ENCODE data around the gene VRK3.

The VRK3 gene

DNA sequence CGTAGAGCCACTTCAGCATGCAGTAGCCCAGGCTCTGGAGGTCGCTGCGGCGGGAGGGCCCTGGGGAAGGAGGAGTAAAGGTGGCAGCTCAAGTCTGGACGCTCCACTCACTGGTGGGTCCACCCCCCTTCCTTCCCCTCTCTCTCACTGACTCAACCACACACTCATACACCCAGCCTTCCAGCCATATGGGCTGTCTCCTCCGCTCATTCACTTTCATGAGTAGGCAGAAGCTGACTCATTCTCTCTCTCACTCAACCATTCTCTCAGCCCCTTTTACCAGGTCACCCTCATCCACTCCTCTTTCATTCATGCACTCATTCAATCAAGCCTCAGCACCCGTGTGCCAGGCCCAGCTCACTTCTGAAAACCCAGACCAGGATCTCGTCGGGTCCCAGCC is 36.7 kb downstream of the VRK3 start:
- TF ChIP-seq ZNF274 (IDR thresholded peaks at IDR 0.05; ENCODE audit: low read depth, low read length): no peak

DNA sequence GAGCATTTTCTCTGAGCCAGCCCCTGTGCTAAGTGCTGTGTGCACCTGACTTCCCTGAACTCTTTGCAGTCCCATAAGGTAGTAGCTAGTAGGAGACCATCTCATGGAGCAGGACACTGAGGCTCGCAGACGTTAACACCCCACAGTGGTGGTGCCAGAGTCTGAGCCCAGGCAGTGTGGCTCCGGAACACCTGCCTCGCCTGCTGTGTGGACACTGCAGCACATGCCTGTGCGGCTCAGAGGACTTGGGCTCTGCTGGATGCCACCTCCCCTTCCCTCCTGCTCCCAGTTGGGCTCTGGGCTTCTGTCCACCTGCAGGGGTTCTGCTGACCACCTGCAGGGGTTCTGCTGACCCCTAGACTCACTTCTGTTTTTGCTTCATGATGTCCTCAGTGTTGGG is 37.2 kb downstream of the VRK3 start:
- no peak for TF ChIP-seq ZNF274 (IDR thresholded peaks at IDR 0.05; ENCODE audit: low read depth, low read length)
- no peak overlapping the region for H3K4me3 ChIP-seq (ENCODE audit: low read length)

More for the DNA sequence above, 36.7 kb downstream of the VRK3 start:
- H3K4me3 ChIP-seq (ENCODE audit: low read length): no peak overlapping the region

DNA sequence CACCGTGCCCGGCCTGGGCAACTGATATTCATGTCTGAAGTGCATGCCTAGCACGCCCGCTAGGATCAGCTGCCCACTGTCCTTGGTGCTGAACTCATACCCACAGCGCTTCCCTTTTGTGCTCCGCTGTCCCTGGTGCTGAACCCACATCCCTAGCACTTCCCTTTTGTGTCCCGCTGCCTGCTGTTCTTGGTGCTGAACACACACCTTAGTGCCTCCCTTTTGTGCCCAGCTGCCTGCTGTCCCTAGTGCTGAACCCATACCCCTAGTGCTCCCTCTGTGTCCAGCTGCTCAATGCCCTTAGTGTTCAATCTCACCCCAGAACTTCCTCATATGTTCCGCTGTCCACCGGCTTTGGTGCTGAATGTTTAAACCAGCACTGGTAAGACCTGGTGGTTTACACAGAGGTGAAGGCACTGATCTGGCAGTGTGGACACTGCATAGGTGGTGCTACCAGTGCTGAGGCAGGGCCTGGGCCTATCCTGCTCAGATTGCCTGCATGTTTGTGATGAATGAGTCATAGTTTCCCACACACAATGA is 37.9 kb downstream of the VRK3 start:
- TF ChIP-seq ZNF274 (IDR thresholded peaks at IDR 0.05; ENCODE audit: low read depth, low read length): no peak
- H3K4me3 ChIP-seq (ENCODE audit: low read length): no peak overlapping the region

DNA sequence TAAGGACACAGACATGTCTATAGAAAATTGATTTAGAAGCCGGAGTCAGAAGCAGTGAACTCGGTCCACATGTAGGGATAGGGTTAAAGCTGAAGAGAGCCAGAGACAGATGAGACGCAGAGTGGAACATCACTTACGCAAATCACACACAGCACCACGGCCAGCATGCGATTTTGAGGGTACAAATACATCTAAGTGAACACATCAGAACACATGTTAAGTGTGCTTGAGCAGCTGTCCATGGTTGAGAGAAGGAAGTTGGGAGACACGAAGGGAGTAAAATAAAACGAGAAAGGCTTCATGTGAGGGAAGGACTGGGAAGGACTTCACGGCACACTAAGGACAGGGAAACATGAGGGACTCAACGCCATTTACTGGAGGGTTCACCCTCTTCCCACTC is 38.8 kb downstream of the VRK3 start:
- TF ChIP-seq ZNF274 (IDR thresholded peaks at IDR 0.05; ENCODE audit: low read depth, low read length): no peak

DNA sequence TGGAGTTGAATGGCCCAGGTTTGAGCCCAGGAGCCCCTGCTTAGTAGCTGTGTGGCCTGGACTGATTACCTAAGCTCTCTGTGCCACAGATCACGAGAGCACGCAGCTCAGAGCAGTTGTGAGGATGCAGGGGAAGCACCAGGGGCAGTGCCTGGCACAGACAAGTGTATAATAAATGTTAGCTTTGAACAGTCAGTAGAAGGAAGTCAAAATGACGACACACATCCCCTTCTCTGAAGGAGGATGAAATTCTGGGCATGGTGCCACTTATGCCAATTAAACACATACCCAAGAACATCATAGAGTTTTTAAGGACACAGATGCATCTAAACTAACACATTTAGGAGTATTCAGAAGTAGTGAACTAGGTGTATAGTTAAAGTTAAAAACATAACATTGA is 39.3 kb downstream of the VRK3 start:
- no peak overlapping the region for H3K4me3 ChIP-seq (ENCODE audit: low read length)
- TF ChIP-seq ZNF274 (IDR thresholded peaks at IDR 0.05; ENCODE audit: low read depth, low read length): no peak

More for the DNA sequence above, 38.8 kb downstream of the VRK3 start:
- no peak overlapping the region for H3K4me3 ChIP-seq (ENCODE audit: low read length)

DNA sequence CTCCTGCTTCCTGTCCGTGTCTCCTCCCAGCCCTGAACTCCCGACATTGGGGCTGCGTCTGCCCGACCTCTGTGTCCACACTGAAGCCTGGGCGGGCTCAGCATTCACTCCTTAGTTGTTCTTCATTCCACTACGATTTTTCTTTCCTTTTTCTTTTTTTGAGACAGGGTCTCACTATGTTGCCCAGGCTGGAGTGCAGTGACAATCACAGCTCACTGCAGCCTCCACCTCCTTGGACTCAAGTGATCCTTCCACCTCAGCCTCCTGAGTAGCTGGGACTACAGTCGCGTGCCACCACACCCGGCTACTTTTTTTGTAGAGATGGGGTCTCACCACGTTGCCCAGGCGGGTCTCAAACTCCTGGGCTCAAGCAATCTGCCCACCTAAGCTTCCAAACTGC is 40.7 kb downstream of the VRK3 start:
- no peak overlapping the region for H3K4me3 ChIP-seq (ENCODE audit: low read length)
- TF ChIP-seq ZNF274 (IDR thresholded peaks at IDR 0.05; ENCODE audit: low read depth, low read length): no peak

DNA sequence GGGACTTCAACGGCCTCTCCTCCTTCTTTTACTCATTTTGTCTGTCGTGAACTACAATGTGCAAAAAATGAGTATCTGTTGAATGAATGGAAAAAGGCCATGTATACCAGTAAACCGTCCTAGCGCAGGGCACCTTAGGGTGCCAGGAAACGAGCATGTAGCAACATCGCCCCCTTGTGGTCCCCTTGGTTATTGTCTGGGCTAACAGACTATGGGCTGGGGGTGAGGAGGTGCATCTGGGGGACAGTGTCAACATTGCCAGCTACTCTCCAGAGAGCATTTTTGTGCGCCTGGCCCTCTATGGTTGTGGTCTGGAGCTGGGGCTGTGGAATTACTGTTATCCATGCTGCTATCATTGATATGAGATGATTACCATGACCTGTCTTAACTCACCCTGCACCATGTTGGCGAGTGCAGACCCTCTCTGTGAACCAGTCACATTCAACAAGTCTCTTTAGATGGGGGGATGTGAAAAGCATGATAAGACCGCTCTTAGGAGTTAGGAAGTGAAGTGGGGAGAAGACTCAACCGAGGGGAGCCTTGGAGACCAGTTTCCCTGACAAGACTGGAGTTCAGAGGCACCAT is 41.4 kb downstream of the VRK3 start:
- H3K4me3 ChIP-seq (ENCODE audit: low read length): no peak overlapping the region
- no peak for TF ChIP-seq ZNF274 (IDR thresholded peaks at IDR 0.05; ENCODE audit: low read depth, low read length)

DNA sequence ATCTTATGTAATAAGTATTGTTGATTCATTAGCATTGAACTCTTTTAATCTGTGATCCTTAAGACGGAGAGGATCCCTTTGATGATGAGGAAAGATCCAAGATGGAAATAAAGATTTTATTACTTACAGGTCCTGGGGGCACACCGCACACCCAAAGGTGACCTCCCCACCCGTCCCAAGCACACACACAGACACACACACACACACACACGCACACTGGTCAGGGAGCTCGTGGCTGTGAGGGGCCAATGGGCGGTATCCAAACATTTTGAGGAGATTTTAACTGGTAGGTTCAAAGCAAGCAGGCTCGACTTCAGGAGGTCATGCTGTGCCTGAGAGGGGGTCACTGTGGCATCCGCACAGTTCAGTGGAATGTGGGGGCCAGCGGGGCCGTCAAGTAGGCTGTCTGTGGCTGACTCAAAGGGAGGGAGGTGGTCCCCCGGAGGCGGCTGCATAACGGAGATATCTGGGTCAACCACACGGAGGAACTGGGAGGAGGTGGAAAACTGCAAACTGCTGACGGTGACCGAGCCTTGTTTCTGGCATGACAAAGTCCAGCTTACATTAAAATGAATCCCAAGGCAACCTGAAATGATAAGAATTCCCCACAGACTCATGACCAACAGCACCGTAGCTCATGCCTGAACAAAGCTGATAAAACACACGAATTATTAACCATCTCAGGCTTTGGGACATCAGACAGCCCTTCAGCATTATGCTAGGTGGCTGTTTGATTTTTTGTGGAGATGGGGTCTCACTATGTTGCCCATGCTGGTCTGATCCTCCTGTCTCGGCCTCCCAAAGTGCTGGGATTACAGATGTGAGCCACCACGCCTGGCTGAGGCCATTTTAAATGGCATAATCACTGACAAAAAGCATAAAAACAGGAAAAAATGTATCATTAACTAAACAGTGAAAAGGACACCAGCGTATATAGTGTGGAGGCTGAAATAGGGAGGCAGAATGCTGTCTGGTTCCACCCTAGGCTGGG is 43.3 kb downstream of the VRK3 start:
- TF ChIP-seq ZNF274 (IDR thresholded peaks at IDR 0.05; ENCODE audit: low read depth, low read length): no peak
- no peak overlapping the region for H3K4me3 ChIP-seq (ENCODE audit: low read length)

DNA sequence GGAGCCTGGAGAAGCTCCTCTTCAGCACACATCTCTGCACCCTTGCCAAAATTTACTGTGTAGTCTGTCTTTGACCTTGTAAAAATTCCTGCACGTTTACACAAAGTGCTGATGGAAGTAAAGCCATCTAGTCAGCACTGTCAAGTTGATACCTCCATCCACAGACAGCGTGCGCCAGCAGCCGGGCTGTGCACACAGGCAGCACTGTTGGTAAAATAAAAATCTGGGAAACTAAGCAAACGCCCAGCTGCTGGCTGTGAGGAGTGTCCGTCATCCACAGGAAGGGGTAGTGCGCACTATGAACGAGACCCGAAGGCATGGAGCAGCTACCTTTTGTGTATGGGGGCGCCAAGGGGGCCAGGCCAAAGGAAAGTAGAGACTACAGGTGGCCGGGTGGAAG is 46.8 kb downstream of the VRK3 start:
- TF ChIP-seq ZNF274 (IDR thresholded peaks at IDR 0.05; ENCODE audit: low read depth, low read length): no peak
- H3K4me3 ChIP-seq (ENCODE audit: low read length): no peak overlapping the region

DNA sequence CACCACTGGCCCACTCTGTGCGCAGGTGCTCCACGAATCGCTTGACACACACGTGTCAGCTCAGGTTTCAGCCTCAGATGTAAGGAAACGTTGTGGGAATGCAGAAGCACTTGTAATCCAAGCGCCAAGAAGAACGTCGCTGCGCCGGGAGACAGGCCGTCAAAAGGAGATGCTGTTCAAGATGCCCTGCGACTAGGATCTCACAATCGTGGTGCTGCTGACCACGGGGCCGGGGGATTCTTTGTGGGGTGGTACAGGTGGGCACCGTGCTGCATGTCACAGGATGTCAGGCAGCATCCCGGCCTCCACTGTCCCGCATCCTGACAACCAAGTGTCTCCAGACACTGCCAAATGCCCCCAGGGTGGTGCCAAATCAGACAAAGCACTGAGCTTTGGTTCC is 47.3 kb downstream of the VRK3 start:
- no peak for TF ChIP-seq ZNF274 (IDR thresholded peaks at IDR 0.05; ENCODE audit: low read depth, low read length)
- H3K4me3 ChIP-seq (ENCODE audit: low read length): no peak overlapping the region

DNA sequence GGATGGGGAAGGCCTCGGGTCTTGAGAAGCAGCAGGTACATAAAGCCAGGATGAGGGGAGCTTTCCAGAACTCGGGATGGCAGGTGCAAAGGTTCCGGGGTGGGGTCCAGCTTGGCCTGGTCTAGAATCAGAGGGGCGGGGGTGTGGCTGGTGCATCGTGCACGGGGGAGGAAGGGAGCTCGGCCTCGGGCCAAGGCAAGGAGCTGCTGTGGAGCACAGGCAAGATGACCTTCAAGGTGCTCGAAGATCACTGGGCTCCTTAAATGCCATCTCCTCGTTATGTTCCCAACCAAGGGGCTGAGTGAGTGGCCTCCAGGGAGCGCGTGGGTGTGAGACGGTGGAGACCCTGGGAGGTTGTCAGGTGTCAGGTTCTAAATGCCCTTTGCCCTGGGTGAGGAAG is 48.1 kb downstream of the VRK3 start:
- TF ChIP-seq ZNF274 (IDR thresholded peaks at IDR 0.05; ENCODE audit: low read depth, low read length): no peak
- H3K4me3 ChIP-seq (ENCODE audit: low read length): no peak overlapping the region

DNA sequence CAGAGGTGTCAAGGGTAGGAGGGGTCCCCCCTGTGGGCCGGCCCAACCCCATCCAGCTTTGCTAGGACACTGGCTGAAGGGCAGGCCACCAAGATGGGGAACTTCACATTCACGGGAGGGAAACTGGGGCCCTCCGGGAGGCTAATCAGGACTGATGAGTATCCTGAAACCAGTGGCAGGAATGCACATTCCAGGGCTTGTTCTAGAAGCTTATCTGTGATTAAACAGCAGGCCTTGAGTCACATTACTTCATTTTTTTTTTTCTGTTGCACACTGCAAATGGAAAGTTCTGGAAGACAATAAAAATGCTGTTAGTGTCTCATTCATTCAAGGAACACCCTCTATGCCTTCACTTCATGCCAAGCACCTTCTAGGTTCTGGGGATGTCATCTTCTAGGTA is 48.7 kb downstream of the VRK3 start:
- TF ChIP-seq ZNF274 (IDR thresholded peaks at IDR 0.05; ENCODE audit: low read depth, low read length): no peak
- no peak overlapping the region for H3K4me3 ChIP-seq (ENCODE audit: low read length)

DNA sequence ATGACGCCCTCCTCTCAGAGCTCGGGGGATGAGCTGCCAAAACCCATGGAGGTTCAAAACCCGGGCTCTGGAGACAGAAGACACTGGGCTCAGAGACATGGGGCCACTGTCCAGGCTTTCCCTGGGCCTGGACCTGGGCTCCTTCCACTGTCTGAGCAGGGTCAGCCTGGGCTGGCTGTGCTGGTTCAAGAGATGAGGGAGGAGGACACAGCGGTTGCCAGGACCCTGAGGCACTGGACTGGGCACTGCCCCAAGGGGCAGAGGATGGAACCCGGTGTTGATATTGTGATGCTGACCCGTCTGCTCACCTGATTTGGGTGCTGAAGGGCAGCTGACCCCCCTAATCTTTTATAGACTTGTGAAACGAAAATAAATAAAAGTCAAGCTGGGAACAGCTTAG is 50.1 kb downstream of the VRK3 start:
- no peak overlapping the region for H3K4me3 ChIP-seq (ENCODE audit: low read length)
- TF ChIP-seq ZNF274 (IDR thresholded peaks at IDR 0.05; ENCODE audit: low read depth, low read length): no peak

DNA sequence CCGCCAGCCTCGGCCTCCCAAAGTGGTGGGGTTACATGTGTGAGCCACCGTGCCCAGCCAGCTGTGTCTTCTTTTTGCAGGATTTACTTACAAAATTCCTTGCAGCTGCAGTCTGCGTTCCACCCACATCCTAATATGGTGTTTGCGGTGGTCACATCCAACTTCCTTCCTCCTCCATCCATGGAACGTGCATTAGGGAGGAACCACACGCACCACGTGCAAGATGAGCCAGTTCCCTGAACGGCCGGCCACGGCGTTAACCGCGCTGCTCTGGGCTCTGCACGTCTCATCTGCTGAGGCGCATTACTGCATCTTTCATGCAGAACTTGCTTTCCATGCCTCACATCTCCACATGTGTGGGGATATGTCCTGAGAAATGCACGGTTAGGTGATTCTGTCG is 51.2 kb downstream of the VRK3 start:
- H3K4me3 ChIP-seq (ENCODE audit: low read length): no peak overlapping the region
- no peak for TF ChIP-seq ZNF274 (IDR thresholded peaks at IDR 0.05; ENCODE audit: low read depth, low read length)

DNA sequence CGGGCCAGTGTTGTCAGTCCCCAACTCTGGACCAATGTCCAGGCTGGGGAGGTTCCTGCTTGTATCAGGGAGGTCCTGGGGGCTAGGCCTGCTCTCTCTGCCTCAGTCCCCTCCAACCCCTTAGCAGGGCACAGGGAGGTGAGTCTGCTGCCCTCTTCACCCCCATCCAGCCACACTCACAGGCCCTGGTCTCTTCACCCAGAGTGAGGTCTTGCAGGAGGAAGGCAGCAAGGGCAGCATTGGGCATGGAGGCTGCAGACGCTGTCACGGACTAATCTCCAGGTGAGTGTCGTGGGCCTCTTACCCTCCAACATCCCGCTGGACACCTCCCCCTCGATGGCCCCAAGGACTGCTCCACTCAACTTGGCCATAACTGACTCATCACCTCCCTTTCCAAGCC is 52.3 kb downstream of the VRK3 start:
- no peak for TF ChIP-seq ZNF274 (IDR thresholded peaks at IDR 0.05; ENCODE audit: low read depth, low read length)
- no peak overlapping the region for H3K4me3 ChIP-seq (ENCODE audit: low read length)

Measured in GM08714 (cell line).